ENCODE data around the gene PHLPP1.

PHLPP1 gene

DNA sequence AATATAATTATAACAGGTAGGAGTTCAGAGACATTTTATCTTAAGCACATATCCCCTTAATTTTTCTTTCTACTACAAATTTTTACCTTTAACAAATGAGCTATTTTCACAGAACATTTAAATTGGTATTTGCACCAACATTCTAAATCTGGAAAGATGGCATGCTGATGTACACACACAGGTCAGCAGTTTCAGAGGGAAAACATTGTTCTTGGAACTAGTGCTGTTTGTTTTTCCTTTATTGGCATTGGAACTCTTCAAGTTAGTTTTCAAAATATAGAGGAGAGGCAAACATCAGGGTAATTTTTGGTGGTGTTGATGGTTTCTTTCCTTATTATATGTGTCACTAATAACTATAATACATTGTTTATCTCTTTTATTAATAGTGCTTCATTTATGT is 155.3 kb downstream of the PHLPP1 start:
- CTCF ChIA-PET = no interaction called here

DNA sequence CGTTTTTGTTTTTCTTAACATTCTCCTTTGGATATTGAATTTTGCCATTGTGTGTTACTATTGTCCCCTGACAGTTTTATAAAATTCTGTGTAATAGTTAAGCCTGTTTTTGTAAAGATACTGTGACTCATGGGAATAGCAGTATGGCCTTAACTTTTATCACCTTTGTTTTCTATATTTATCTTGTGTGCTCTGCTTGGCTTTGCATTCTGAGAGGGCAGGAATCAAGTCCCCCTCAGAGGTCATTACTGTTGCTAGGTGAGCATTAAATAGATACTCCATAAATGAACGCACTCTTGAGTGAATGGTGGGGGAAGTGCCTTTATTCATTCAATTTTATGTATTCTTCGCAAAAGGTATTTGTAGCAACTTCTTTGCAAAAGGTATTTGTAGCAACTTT is 160.0 kb downstream of the PHLPP1 start:
- Histone ChIP-seq H3K4me3 (ENCODE audit: low read depth, low read length) (no peak overlapping the region), H3K27ac (ENCODE audit: extremely low read depth, low read depth, low read length) (no peak overlapping the region), H3K4me1 (ENCODE audit: control insufficient read depth, insufficient read depth, low read length) (peaks cover 40% of the 10 kb centered on the region), H3K36me3 (ENCODE audit: control insufficient read depth in 2 of 2, insufficient read depth in 1 of 2, low read length in 2 of 2) (no peaks in the 10 kb centered on the region; a peak in 1 of 3 replicates), H3K9me3 (ENCODE audit: control insufficient read depth, insufficient read depth, low read depth, low read length) (no peaks in the 10 kb centered on the region)
- CTCF ChIA-PET = interaction anchor here (1.0 kb wide), 1 partner anchor 169 kb away, joined by 3 read pairs; no protein-coding TSS in a partner anchor
- POLR2A ChIA-PET = no interaction called here
- no peak for TF ChIP-seq PRDM1 (tag by site-specific recombination; IDR thresholded peaks at IDR 0.05)
- TF ChIP-seq, protein P1, sequence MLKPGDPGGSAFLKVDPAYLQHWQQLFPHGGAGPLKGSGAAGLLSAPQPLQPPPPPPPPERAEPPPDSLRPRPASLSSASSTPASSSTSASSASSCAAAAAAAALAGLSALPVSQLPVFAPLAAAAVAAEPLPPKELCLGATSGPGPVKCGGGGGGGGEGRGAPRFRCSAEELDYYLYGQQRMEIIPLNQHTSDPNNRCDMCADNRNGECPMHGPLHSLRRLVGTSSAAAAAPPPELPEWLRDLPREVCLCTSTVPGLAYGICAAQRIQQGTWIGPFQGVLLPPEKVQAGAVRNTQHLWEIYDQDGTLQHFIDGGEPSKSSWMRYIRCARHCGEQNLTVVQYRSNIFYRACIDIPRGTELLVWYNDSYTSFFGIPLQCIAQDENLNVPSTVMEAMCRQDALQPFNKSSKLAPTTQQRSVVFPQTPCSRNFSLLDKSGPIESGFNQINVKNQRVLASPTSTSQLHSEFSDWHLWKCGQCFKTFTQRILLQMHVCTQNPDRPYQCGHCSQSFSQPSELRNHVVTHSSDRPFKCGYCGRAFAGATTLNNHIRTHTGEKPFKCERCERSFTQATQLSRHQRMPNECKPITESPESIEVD (tag by site-specific recombination; IDR thresholded peaks at IDR 0.05) = peak; percentile 26; the same call in 1 of the 2 replicates

More for the DNA sequence above, 155.3 kb downstream of the PHLPP1 start:
- H3K27ac ChIP-seq (ENCODE audit: extremely low read depth, low read depth, low read length) = no peak overlapping the region
- H3K4me3 ChIP-seq (ENCODE audit: low read depth, low read length) = no peak overlapping the region
- POLR2A ChIA-PET = no interaction called here
- H3K36me3 ChIP-seq (ENCODE audit: control insufficient read depth in 2 of 2, insufficient read depth in 1 of 2, low read length in 2 of 2) = no peaks in the 10 kb centered on the region; a peak in 1 of 3 replicates
- H3K4me1 ChIP-seq (ENCODE audit: control insufficient read depth, insufficient read depth, low read length) = peaks cover 11% of the 10 kb centered on the region
- TF ChIP-seq, protein P2, sequence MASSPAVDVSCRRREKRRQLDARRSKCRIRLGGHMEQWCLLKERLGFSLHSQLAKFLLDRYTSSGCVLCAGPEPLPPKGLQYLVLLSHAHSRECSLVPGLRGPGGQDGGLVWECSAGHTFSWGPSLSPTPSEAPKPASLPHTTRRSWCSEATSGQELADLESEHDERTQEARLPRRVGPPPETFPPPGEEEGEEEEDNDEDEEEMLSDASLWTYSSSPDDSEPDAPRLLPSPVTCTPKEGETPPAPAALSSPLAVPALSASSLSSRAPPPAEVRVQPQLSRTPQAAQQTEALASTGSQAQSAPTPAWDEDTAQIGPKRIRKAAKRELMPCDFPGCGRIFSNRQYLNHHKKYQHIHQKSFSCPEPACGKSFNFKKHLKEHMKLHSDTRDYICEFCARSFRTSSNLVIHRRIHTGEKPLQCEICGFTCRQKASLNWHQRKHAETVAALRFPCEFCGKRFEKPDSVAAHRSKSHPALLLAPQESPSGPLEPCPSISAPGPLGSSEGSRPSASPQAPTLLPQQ (tag by site-specific recombination; IDR thresholded peaks at IDR 0.05) = no peak
- no peak for TF ChIP-seq ZNF707 (tag by site-specific recombination; IDR thresholded peaks at IDR 0.05)
- no peak for TF ChIP-seq MYNN (tag by site-specific recombination; IDR thresholded peaks at IDR 0.05; ENCODE audit: borderline replicate concordance)
- TF ChIP-seq, protein P3, sequence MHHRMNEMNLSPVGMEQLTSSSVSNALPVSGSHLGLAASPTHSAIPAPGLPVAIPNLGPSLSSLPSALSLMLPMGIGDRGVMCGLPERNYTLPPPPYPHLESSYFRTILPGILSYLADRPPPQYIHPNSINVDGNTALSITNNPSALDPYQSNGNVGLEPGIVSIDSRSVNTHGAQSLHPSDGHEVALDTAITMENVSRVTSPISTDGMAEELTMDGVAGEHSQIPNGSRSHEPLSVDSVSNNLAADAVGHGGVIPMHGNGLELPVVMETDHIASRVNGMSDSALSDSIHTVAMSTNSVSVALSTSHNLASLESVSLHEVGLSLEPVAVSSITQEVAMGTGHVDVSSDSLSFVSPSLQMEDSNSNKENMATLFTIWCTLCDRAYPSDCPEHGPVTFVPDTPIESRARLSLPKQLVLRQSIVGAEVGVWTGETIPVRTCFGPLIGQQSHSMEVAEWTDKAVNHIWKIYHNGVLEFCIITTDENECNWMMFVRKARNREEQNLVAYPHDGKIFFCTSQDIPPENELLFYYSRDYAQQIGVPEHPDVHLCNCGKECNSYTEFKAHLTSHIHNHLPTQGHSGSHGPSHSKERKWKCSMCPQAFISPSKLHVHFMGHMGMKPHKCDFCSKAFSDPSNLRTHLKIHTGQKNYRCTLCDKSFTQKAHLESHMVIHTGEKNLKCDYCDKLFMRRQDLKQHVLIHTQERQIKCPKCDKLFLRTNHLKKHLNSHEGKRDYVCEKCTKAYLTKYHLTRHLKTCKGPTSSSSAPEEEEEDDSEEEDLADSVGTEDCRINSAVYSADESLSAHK (tag by site-specific recombination; IDR thresholded peaks at IDR 0.05) = no peak
- TF ChIP-seq ZNF114 (tag by site-specific recombination; IDR thresholded peaks at IDR 0.05) = no peak
- TF ChIP-seq YY1 (tag by site-specific recombination; IDR thresholded peaks at IDR 0.05) = no peak
- TF ChIP-seq, protein P4, sequence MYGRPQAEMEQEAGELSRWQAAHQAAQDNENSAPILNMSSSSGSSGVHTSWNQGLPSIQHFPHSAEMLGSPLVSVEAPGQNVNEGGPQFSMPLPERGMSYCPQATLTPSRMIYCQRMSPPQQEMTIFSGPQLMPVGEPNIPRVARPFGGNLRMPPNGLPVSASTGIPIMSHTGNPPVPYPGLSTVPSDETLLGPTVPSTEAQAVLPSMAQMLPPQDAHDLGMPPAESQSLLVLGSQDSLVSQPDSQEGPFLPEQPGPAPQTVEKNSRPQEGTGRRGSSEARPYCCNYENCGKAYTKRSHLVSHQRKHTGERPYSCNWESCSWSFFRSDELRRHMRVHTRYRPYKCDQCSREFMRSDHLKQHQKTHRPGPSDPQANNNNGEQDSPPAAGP (tag by site-specific recombination; IDR thresholded peaks at IDR 0.05) = no peak
- no peak for TF ChIP-seq ZNF146 (tag by site-specific recombination; IDR thresholded peaks at IDR 0.05)
- no peak for TF ChIP-seq ZNF132 (tag by site-specific recombination; IDR thresholded peaks at IDR 0.05; ENCODE audit: borderline replicate concordance)
- TF ChIP-seq ZNF174 (tag by site-specific recombination; IDR thresholded peaks at IDR 0.05) = no peak
- TF ChIP-seq GLIS2 (tag by site-specific recombination; IDR thresholded peaks at IDR 0.05) = no peak
- TF ChIP-seq ZNF426 (tag by site-specific recombination; IDR thresholded peaks at IDR 0.05) = no peak
- TF ChIP-seq ZNF654 (tag by site-specific recombination; IDR thresholded peaks at IDR 0.05; ENCODE audit: low read depth) = no peak
- no peaks in the 10 kb centered on the region for H3K9me3 ChIP-seq (ENCODE audit: control insufficient read depth, insufficient read depth, low read depth, low read length)

DNA sequence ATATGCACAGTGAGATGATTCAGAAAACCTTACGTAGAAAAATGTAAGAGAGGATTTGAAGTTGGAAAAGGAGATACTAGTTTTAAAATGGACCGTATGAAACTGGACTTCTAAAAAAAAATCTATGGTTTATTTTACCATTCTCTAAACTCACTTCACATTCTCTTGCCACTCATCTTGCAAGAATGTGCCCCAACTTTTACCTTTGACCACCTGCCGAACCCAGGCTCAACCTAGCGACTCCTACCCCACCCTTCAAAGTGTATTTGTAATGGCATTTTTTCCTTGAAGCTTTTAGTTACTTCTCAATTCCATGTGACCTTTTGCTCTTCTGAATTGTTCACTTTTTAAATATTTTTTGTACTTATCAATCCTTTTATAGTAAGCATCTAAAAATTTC is 160.8 kb downstream of the PHLPP1 start:
- ChIA-PET CTCF (interaction anchor here (0.7 to 0.8 kb wide), 2 partner anchors 20 to 107 kb away, joined by 3 read pairs; no protein-coding TSS in a partner anchor), POLR2A (interaction anchor here (0.7 kb wide), 1 partner anchor 8 kb away, joined by 3 read pairs; no protein-coding TSS in a partner anchor)
- Histone ChIP-seq H3K36me3 (ENCODE audit: control insufficient read depth in 2 of 2, insufficient read depth in 1 of 2, low read length in 2 of 2) (no peaks in the 10 kb centered on the region; a peak in 1 of 3 replicates), H3K27ac (ENCODE audit: extremely low read depth, low read depth, low read length) (no peak overlapping the region), H3K4me3 (ENCODE audit: low read depth, low read length) (no peak overlapping the region), H3K4me1 (ENCODE audit: control insufficient read depth, insufficient read depth, low read length) (peaks cover 43% of the 10 kb centered on the region), H3K9me3 (ENCODE audit: control insufficient read depth, insufficient read depth, low read depth, low read length) (no peaks in the 10 kb centered on the region)
- TF ChIP-seq ZNF133 (tag by site-specific recombination; IDR thresholded peaks at IDR 0.05) (no peak), ZNF221 (tag by site-specific recombination; IDR thresholded peaks at IDR 0.05; ENCODE audit: borderline replicate concordance) (no peak), PRDM1 (tag by site-specific recombination; IDR thresholded peaks at IDR 0.05) (peak; percentile 21; the same call in 1 of the 2 replicates), ZNF239 (tag by site-specific recombination; IDR thresholded peaks at IDR 0.05) (no peak)
